Measurements from ENCODE around the gene ISYNA1. TPM values are rescaled to one million over a fixed set of nuclear protein-coding genes. Genes with fewer than 3 reads are reported as not detected.

ISYNA1 gene
- total and polyA plus RNA-seq, 10 of the 15 experiments (the other 5 are each of a cell fraction or from before 2014, with no cell fraction given): 1.9 to 37.0 (median 9.1) TPM

GRCh38 chr19:18392417-18392816 lies 45.5 kb downstream of the ISYNA1 start (continued):
- TF ChIP-seq E2F4 (IDR thresholded peaks at IDR 0.05; ENCODE audit: low read depth, low read length) (no peak), ZZZ3 (IDR thresholded peaks at IDR 0.05; ENCODE audit: control insufficient read depth, insufficient read length, low read depth) (no peak), PRDM15 (CRISPR knock-in tag; IDR thresholded peaks at IDR 0.05) (no peak), MYC (IDR thresholded peaks at IDR 0.05; ENCODE audit: insufficient read depth, insufficient read length, insufficient replicate concordance, low read length, severe bottlenecking) (no peak), BMI1 (IDR thresholded peaks at IDR 0.05; ENCODE audit: borderline replicate concordance) (no peak), RUNX3 (IDR thresholded peaks at IDR 0.05; ENCODE audit: low read length) (peak; percentile 30; the same call in 1 of the 2 replicates)
